Neuronal stem cell (in vitro differentiated cells): ENCODE data around the gene RGS7BP.

ENCODE experiments used
- DNase-seq: peaks from one replicate; pipeline ENCODE4 v3.0.0-alpha.2; 2013; ENCODE audit warnings: low spot score
- H2AFZ ChIP-seq: one replicate; pipeline ENCODE4 v1.6.1; 2013; ENCODE audit warnings: mild to moderate bottlenecking, low read length, inconsistent platforms
- H2AK5ac ChIP-seq: 2 replicates; pipeline ENCODE4 v1.6.1; 2013; ENCODE audit warnings: low read depth, mild to moderate bottlenecking, inconsistent platforms, low read length, moderate library complexity, mixed read lengths
- H2BK120ac ChIP-seq: 2 replicates; pipeline ENCODE4 v1.6.1; 2013; ENCODE audit warnings: low read depth, mild to moderate bottlenecking, inconsistent platforms, low read length, moderate library complexity, mixed read lengths
- H2BK12ac ChIP-seq: one replicate; pipeline ENCODE4 v1.6.1; 2013; ENCODE audit warnings: low read length, inconsistent platforms
- H2BK15ac ChIP-seq: 2 replicates; pipeline ENCODE4 v1.6.1; 2013; ENCODE audit warnings: mild to moderate bottlenecking, low read length, inconsistent platforms, mixed read lengths
- H2BK5ac ChIP-seq: one replicate; pipeline ENCODE4 v1.6.1; 2013; ENCODE audit warnings: inconsistent platforms, mild to moderate bottlenecking, low read length, moderate library complexity
- H3K14ac ChIP-seq: one replicate; pipeline ENCODE4 v1.6.1; 2013; ENCODE audit warnings: low read length, inconsistent platforms
- H3K18ac ChIP-seq: 2 replicates; pipeline ENCODE4 v1.6.1; 2013; ENCODE audit warnings: low read length, inconsistent platforms
- H3K23ac ChIP-seq: 2 replicates; pipeline ENCODE4 v1.6.1; 2013; ENCODE audit warnings: low read depth, mild to moderate bottlenecking, mixed read lengths, low read length, inconsistent platforms; ENCODE audit not compliant: poor library complexity
- H3K27ac ChIP-seq: replicated peaks from 3 replicates; pipeline ENCODE4 v1.5.1; 2013; ENCODE audit warnings: low read length, inconsistent platforms
- H3K27me3 ChIP-seq, 3 experiments: 2 replicates each; pipeline ENCODE4 v1.6.1; 2013; ENCODE audit warnings: low read length in 3 of 3, mild to moderate bottlenecking in 2 of 3, inconsistent platforms in 1 of 3, low read depth in 1 of 3, mixed read lengths in 1 of 3, moderate library complexity in 1 of 3; ENCODE audit not compliant: control insufficient read depth in 3 of 3, insufficient read depth in 3 of 3
- H3K36me3 ChIP-seq, 2 donors: replicated peaks in 1 of 2; 2 replicates each; pipeline ENCODE4 v1.6.1; 2013; ENCODE audit warnings: low read length in 2 of 2; ENCODE audit not compliant: control insufficient read depth in 2 of 2, insufficient read depth in 2 of 2
- H3K4ac ChIP-seq: 2 replicates; pipeline ENCODE4 v1.6.1; 2013; ENCODE audit warnings: inconsistent platforms, mild to moderate bottlenecking, low read length, moderate library complexity
- H3K4me1 ChIP-seq, 2 donors: 1 replicate in 1 of 2; 2 replicates in 1 of 2; pipeline ENCODE4 v1.6.1; 2013; ENCODE audit warnings: low read length in 2 of 2, low read depth in 1 of 2; ENCODE audit not compliant: control insufficient read depth in 2 of 2, insufficient read depth in 1 of 2
- H3K4me2 ChIP-seq: one replicate; pipeline ENCODE4 v1.6.1; 2013; ENCODE audit warnings: mild to moderate bottlenecking, low read length, inconsistent platforms; ENCODE audit not compliant: insufficient read depth, poor library complexity, severe bottlenecking
- H3K4me3 ChIP-seq, 2 donors: 2 replicates each; pipeline ENCODE4 v1.5.1; 2013; ENCODE audit warnings: low read length in 2 of 2, mild to moderate bottlenecking in 2 of 2, inconsistent platforms in 1 of 2, moderate library complexity in 1 of 2
- H3K79me1 ChIP-seq: one replicate; pipeline ENCODE4 v1.6.1; 2013; ENCODE audit warnings: low read depth, mild to moderate bottlenecking, inconsistent platforms, low read length, moderate library complexity
- H3K9ac ChIP-seq: one replicate; pipeline ENCODE4 v1.6.1; 2013; ENCODE audit warnings: mild to moderate bottlenecking, low read depth, low read length, inconsistent platforms; ENCODE audit not compliant: poor library complexity
- H3K9me3 ChIP-seq, 2 donors: replicated peaks in 1 of 2; 2 replicates each; pipeline versions ENCODE3 to v1.6.1; 2013; ENCODE audit warnings: low read length in 2 of 2, mild to moderate bottlenecking in 2 of 2, inconsistent platforms in 1 of 2, low read depth in 1 of 2, mixed read lengths in 1 of 2, moderate library complexity in 1 of 2; ENCODE audit not compliant: control insufficient read depth in 2 of 2, insufficient read depth in 1 of 2
- H4K8ac ChIP-seq: one replicate; pipeline ENCODE4 v1.6.1; 2013; ENCODE audit warnings: low read depth, mild to moderate bottlenecking, inconsistent platforms, low read length, moderate library complexity
- H4K91ac ChIP-seq: one replicate; pipeline ENCODE4 v1.6.1; 2013; ENCODE audit warnings: low read length, low read depth, mild to moderate bottlenecking, inconsistent platforms; ENCODE audit not compliant: poor library complexity
- WGBS, 2 donors: extraction: QIAGEN DNeasy Blood & Tissue Kit; methylation state at CpG; one replicate each; pipeline ENCODE4 v1.1.7; 2013; ENCODE audit warnings: missing lambda C conversion rate in 2 of 2, mixed read lengths in 1 of 2; ENCODE audit not compliant: insufficient read length in 2 of 2, insufficient replicate concordance in 1 of 2; ENCODE audit errors: extremely low coverage in 2 of 2; 5-methylcytosine and 5-hydroxymethylcytosine counted together

RGS7BP gene

DNA sequence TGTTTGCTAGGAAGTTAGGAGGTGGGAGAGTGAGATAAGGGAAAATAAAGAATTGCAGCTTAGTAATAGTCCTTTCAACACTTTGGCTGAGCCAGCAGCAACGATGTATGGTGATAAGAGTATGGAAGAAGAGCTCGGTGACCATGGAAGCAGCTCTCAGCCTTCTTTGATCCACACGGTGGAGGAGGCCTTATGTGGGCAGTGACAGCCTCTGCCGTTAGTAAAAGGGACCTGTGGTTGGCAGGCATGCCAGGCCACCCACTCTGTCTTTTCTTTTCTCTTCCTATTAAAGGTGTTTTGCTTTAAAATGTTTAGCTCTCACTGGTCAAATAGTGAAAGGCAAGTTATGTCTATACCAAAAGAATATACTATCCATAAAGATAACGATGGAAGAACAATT lies 7.7 kb downstream of the RGS7BP start:
- WGBS, 2 donors: no CpG with 5 or more reads among the region's 5 CpGs
- no peak overlapping the region for H4K91ac ChIP-seq
- H3K4me3 ChIP-seq: no peak overlapping the region
- no peak overlapping the region for H2AK5ac ChIP-seq
- no peak overlapping the region for H3K23ac ChIP-seq
- no peak for DNase-seq
- no peak overlapping the region for H2BK120ac ChIP-seq
- no peak overlapping the region for H3K27ac ChIP-seq
- H3K4me2 ChIP-seq: no peak overlapping the region
- no peak overlapping the region for H2BK12ac ChIP-seq
- H3K14ac ChIP-seq: no peak overlapping the region
- no peaks in the 10 kb centered on the region for H3K4me1 ChIP-seq
- H2BK5ac ChIP-seq: no peak overlapping the region
- H4K8ac ChIP-seq: no peak overlapping the region
- H3K18ac ChIP-seq: no peak overlapping the region
- peaks cover 0 to 25% (median 0%) of the 10 kb centered on the region in 3 experiments for H3K27me3 ChIP-seq
- no peaks in the 10 kb centered on the region for H3K79me1 ChIP-seq
- H2AFZ ChIP-seq: no peak overlapping the region
- H3K4ac ChIP-seq: no peak overlapping the region
- no peak overlapping the region for H3K9ac ChIP-seq
- H3K36me3 ChIP-seq: no peaks in the 10 kb centered on the region
- no peaks in the 10 kb centered on the region for H3K9me3 ChIP-seq
- H2BK15ac ChIP-seq: no peak overlapping the region

DNA sequence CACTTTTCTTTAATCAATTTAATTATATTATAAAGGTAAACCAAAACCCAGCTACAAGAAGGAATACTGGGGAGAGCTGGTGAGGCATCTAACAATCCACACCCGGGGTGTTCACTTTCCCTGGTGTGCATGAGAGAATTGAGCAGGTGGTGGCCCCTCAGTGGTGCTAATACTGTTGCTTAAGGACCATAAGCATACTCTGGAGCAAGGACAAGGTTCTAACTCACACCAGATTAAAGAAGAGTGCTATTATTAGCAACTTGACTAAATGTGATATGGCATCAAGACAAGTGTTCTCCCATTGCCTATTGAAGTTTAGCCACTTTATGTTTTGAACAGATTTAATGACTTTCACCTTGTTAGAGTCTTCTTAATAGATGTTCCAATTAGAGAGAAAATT lies 8.8 kb downstream of the RGS7BP start:
- Histone ChIP-seq H3K14ac (no peak overlapping the region), H3K79me1 (no peaks in the 10 kb centered on the region), H3K4me3 (no peak overlapping the region), H4K91ac (no peak overlapping the region), H3K27me3 (peaks cover 0 to 14% (median 0%) of the 10 kb centered on the region in 3 experiments), H3K4ac (no peak overlapping the region), H3K9ac (no peak overlapping the region), H4K8ac (no peak overlapping the region), H3K9me3 (no peaks in the 10 kb centered on the region), H3K27ac (no peak overlapping the region), H2BK15ac (no peak overlapping the region), H3K18ac (no peak overlapping the region), H2AK5ac (no peak overlapping the region), H3K23ac (no peak overlapping the region), H3K4me2 (no peak overlapping the region), H2BK5ac (no peak overlapping the region), H3K4me1 (no peaks in the 10 kb centered on the region), H2BK12ac (no peak overlapping the region), H2BK120ac (no peak overlapping the region), H2AFZ (no peak overlapping the region), H3K36me3 (no peaks in the 10 kb centered on the region)
- no peak for DNase-seq
- WGBS, 2 donors: no CpG with 5 or more reads among the region's 1 CpG

DNA sequence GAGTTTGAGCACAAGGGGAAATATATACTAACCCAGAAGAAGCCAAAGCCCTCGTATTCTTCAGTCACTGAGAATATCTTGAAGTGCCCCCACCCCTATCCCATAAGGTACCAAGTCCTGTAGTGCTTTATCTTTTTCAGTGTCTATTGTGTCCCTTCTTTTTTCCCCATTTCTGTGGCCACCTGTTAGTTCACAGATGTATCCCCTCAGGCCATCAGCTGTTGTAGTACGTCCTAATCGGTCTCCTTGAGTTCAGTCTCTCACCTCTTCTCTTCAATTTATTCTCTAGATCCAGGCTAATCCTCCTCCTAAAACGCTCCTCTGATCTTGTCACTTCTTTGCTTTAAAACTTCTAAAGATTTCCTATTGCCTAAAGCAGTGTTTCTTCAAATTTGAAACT lies 10.4 kb downstream of the RGS7BP start:
- Histone ChIP-seq H3K4me2 (no peak overlapping the region), H2BK12ac (no peak overlapping the region), H3K9ac (no peak overlapping the region), H2BK15ac (no peak overlapping the region), H3K14ac (no peak overlapping the region), H3K27ac (no peak overlapping the region), H4K8ac (no peak overlapping the region), H2BK120ac (no peak overlapping the region), H3K79me1 (no peaks in the 10 kb centered on the region), H4K91ac (no peak overlapping the region), H2AFZ (no peak overlapping the region), H3K23ac (no peak overlapping the region), H3K27me3 (peaks cover 0 to 3% (median 0%) of the 10 kb centered on the region in 3 experiments), H3K4ac (no peak overlapping the region), H3K18ac (no peak overlapping the region), H3K9me3 (no peaks in the 10 kb centered on the region), H2BK5ac (no peak overlapping the region), H3K4me1 (no peaks in the 10 kb centered on the region), H3K4me3 (no peak overlapping the region), H2AK5ac (no peak overlapping the region), H3K36me3 (no peaks in the 10 kb centered on the region)
- DNase-seq: no peak
- no CpG with 5 or more reads among the region's 4 CpGs for WGBS, 2 donors

DNA sequence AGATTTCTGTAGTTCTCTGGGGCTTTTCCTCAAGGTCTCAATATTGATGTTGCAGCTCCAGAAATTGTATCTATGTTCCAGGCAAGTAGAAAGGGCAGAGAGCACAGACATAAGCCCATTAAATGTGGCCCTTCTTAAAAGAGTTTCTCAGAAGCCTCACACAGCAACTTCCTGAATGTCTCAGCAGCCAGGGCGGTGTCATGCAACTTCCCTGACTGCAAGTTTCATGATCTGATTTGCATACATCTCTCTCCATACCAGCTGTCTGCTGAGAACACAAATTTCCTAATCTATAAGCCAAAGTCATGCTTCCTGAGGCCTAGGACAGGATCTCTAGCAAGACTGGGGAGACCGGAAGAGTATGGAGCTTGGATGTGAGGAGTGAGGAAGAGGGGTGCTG lies 13.0 kb downstream of the RGS7BP start:
- Histone ChIP-seq H3K27me3 (no peaks in the 10 kb centered on the region), H3K4ac (no peak overlapping the region), H3K27ac (no peak overlapping the region), H3K9me3 (no peaks in the 10 kb centered on the region), H3K4me1 (no peaks in the 10 kb centered on the region), H2BK15ac (no peak overlapping the region), H3K14ac (no peak overlapping the region), H2BK120ac (no peak overlapping the region), H3K79me1 (no peaks in the 10 kb centered on the region), H2AK5ac (no peak overlapping the region), H4K8ac (no peak overlapping the region), H3K36me3 (no peaks in the 10 kb centered on the region), H2AFZ (no peak overlapping the region), H3K4me3 (no peak overlapping the region), H3K4me2 (no peak overlapping the region), H3K9ac (no peak overlapping the region), H4K91ac (no peak overlapping the region), H3K18ac (no peak overlapping the region), H2BK5ac (no peak overlapping the region), H3K23ac (no peak overlapping the region), H2BK12ac (no peak overlapping the region)
- no CpG with 5 or more reads among the region's 2 CpGs for WGBS, 2 donors
- no peak for DNase-seq
